HG02981 (cell line): ENCODE data around the gene PPIE.

Experiments
- ATAC-seq: cut with Tn5 transposase; IDR thresholded peaks from one replicate; pipeline ENCODE4 v1.9.1; 2021; ENCODE audit warnings: mild to moderate bottlenecking, moderate library complexity; ENCODE audit not compliant: unreplicated experiment

Gene PPIE

DNA sequence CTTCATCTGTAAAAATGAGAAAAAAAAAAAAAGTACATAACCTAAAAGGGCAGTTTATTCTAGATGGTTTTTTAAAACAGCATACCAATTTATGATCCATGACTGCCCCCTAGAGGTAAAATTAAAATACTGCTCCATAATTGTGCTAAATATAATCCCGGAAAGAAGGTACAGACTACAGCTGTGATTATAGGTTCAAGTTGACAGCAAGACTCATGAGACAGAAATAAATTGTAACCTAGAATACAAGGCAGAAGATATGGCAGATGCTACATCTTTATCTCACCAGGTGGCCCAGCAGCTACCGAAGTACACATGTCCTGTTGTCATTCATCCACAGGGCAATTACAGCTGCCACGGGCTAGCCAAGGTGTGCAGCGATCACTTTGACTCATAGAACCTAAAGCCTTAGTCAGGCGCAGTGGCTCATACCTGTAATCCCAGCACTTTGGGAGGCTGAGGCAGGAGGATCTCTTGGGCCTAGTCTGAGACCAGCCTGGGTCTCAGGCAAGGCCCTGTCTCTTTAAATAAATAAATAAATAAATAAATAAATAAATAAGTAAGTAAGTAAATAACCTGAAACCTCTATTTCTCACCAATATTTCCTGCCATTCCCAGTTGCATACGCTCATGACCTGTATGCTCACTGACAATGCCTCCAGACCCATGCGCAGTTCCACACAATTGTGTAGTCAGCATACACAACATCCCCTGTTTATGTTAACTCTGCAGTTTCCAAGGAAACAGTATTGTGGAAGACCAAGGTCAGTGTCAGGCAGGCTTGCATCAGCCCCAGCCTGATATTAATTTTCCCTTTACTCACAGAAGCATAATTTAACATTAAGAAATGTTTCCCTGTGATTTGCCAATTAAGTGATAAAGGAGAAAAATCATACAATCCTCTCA lies 18.3 kb upstream of the PPIE start:
- ATAC-seq = no peak

- ATAC-seq = no peak
Measured at GRCh38 chr1:39721664-39722063, 17.0 kb upstream of the PPIE start.

DNA sequence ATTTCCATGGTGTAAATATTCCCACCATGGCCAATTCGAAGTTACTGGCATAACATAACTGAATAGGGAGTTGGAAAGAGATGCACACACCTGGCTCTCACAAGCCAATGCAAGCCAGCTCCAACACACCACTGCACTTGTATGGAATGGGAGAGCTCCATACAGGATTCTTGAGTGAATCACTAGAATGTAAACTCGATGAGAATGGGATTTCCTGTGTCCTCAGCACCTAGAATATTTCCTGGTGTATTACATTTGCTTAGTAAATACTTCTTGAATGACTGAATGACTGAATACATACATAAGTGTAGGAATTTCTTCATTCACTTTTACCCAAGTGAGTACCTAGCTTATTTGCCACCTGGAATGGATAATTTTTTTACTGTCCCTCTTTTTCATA lies 16.2 kb upstream of the PPIE start:
- no peak for ATAC-seq

GRCh38 chr1:39726600-39726999 lies 12.1 kb upstream of the PPIE start:
- no peak for ATAC-seq

GRCh38 chr1:39727221-39727931 lies 11.3 kb upstream of the PPIE start:
- ATAC-seq = no peak

DNA sequence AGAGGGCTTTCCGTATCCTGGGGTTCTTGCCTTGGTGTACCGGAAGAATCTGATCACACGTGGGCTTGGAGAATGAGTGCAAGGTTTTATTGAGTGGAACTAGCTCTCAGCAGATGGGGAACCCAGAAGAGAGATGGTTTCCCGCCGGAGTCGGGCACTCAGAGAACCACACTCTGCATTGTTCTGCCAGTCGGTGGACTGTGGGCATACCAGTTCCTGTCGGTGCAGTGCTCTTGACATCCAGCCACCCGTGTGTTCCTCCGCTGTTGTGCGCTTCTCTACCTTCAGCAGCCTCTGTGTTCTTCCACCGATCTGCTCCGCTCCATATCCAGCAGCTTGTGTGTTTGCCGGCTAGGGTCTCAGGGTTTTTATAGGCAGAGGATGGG lies 10.8 kb upstream of the PPIE start:
- no peak for ATAC-seq

DNA sequence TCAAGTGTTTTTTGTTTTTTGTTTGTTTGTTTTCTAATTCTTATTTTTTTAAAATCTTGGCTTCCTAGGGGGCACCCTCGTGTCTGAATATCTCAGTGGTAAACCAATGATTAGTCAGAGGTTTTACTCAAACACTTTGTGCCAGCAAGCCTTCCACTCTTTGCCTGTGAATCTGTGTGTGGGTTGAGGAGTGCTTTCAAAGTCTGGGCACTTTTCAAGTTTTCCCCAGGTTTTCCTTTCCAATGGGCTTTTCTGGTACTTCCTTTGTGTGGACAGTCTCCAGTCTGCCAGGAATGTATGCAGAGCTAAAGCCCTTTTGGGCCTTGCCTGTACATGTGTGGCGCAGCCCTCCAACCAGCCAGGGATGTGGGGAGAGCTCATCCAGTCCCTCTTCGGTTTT lies 9.7 kb upstream of the PPIE start:
- no peak for ATAC-seq

GRCh38 chr1:39729842-39730241 lies 8.8 kb upstream of the PPIE start:
- no peak for ATAC-seq

DNA sequence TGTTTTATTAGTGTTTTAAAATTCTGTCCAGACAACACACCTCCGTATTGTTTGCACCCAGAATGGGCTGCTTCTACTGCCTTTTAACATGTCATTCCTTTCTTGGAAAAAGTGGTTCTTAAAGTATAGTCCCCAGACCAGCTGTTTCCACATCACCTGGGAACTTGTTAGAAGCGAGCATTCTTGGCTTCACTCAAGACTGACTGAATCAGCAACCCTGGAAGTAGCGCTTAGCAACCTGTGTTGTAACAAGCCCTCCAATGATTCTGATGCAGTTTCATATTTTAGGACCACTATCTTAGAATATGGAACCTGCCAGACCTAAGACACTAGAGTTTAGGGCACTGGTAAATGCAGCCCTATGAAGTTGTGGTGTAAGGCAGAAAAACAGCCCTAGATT lies 6.0 kb upstream of the PPIE start:
- ATAC-seq = no peak

DNA sequence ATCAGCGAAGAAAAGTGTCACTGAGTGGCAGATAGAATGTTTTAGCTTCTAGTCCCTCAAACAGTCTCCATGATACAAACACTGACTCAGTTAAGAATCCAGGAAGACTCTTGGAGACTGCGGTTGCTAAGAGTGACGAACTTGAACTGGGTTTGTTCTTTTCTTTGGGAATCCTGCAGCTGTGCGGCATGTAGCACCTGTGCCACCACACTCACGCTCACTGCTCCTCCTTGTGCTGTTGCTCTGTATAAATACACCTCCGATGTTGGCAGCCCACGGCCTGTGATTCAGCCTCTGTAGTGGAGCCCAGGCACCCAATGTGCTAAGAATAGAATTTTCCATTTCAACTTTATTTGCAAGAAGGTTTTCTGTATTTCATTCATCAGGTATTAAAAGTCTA lies 5.5 kb upstream of the PPIE start:
- ATAC-seq = no peak

DNA sequence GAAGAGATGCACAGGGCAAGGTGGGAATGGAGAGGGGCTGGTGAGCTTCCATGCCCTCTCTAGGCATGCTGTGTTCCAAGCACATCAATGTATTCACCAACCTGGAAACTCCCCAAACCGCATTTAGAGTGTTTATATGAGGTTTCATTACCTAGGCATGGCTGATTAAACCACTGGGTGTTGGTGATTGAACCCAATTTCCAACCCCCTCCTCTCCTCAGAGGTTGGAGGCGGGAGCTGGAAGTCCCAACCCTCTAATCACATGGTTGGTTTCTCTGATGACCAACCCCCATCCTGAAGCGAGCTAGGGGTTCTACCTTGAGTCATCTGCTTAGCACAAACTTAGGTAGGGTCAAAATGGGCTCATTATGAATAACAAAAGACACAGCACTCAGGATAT lies 3.0 kb upstream of the PPIE start:
- no peak for ATAC-seq

DNA sequence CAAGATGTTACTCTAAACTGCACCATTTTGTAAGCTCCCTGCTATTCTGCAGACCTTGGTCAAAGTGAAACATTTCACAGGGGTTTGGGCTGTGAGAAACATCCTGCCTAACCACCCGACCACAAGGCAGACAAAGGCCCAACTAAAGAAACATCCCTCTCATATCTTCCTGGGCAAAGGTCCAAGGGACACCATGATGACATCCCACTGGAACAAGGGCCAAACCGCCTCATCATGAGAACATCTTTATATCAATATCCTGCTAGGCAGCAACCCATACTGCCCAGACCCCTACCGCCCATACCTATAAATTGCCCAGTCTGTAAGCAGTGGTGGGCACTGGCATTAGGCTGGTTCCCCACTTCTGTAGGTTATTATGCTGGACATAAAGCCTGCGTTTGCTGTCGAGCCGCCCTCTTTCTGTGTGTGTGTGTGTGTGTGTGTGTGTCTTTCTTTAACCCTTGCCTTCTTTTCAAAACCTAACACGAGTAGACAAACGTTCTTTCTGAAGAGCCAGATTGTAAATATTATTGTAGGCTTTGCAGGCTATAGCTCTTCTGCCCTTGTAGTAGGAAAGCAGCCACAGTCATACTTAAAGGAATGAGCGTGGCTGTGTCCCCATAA lies 1.0 kb upstream of the PPIE start:
- ATAC-seq = no peak

GRCh38 chr1:39745016-39745670 lies 6.5 kb downstream of the PPIE start:
- ATAC-seq = no peak

DNA sequence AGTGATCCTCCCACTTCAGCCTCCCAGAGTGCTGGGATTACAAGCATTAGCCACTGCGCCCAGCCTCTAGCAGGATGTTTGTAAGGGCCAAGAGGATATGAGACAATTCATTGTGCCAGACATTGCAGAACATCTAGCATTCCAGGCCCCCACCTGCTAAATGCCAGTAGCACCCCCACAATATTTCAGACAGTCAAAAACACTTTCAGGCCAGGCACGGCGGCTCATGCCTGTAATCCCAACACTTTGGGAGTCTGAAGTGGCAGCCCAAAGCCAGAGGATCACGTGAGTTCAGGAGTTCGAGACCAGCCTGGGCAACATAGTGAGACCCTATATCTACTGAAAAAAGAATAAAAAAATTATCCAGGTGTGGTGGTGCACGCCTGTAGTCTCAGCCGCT lies 12.9 kb downstream of the PPIE start:
- no peak for ATAC-seq

DNA sequence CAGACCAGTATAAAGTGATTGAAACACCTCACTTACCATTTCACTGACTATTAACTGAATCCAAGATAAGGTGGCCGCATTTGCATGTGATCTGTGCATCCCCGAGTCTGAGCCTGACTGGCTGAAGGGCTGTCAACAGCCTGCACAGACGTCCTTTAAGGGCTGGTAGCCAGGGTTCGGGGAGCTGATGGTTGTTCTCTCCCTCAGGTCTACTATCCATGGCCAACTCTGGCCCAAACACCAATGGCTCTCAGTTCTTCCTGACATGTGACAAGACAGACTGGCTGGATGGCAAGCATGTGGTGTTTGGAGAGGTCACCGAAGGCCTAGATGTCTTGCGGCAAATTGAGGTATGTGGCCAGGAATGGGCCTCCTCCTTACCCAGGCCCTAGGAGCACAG lies 14.0 kb downstream of the PPIE start:
- ATAC-seq = no peak

- no peak for ATAC-seq
Measured at GRCh38 chr1:39753132-39754025, 14.7 kb downstream of the PPIE start.

DNA sequence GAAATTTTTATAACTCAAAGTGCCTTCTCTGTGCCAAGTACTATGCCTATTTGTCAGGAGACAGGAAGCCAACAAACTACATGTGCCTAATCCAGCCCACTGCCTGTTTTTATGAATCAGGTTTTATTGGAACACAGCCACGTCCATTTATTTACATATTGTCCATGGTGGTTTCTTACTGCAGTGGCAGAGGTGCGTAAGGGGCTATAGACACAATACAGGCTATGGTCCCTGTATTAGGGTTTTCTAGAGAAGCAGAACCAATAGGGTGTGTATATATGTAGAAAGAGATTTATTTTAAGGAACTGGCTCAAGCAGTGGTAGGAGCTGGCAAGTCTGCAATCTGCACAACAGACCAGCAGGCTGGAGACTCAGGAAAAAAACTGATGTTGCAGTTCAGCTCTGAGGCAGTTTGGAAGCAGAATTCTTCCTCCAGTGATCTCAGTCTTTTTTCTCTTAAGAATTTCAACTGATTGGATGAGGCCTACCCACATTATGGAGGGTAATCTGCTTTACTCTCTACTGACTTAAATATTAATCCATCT lies 15.4 kb downstream of the PPIE start:
- no peak for ATAC-seq

DNA sequence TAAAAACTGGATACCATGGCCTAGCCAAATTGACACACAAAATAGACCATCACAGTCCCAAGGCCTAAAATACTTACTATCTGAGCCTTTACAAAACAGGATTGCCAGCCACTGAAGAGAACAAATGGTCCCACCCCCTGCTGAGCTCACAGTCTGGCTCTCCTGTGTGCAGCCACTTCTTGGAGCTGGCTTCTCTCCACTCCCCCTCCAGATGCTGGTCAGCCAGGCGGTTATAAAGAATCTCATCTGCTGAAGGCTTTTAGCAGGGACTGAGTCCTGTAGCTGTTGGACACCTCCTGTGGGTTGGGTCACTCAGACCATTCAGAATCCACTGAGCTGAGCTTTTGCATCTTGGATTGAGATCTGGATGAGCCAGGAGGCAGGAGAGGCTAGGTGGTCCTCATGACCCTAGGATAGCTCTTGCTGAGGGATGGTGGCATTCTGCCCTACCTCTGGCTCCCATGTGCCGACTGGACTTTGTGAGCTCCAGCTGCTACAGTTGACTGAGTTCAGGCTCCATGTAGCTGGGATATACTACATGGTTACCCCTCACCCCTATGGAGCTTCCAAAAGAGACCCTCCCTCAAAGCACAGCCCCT lies 16.3 kb downstream of the PPIE start:
- ATAC-seq = no peak

- ATAC-seq = no peak
Measured at GRCh38 chr1:39755965-39756659, 17.4 kb downstream of the PPIE start.
